ENCODE data around the gene FAM184A.
A peak's percentile ranks its signal among the peaks of the same experiment; 100 is the strongest.

Gene FAM184A

GRCh38 chr6:119066517-119066916 lies 11.9 kb downstream of the FAM184A start:
- TF ChIP-seq, protein P1, sequence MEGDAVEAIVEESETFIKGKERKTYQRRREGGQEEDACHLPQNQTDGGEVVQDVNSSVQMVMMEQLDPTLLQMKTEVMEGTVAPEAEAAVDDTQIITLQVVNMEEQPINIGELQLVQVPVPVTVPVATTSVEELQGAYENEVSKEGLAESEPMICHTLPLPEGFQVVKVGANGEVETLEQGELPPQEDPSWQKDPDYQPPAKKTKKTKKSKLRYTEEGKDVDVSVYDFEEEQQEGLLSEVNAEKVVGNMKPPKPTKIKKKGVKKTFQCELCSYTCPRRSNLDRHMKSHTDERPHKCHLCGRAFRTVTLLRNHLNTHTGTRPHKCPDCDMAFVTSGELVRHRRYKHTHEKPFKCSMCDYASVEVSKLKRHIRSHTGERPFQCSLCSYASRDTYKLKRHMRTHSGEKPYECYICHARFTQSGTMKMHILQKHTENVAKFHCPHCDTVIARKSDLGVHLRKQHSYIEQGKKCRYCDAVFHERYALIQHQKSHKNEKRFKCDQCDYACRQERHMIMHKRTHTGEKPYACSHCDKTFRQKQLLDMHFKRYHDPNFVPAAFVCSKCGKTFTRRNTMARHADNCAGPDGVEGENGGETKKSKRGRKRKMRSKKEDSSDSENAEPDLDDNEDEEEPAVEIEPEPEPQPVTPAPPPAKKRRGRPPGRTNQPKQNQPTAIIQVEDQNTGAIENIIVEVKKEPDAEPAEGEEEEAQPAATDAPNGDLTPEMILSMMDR (IDR thresholded peaks at IDR 0.05; ENCODE audit: insufficient read depth, missing control alignments): no peak
- no peak for DNase-seq (ENCODE audit: insufficient read length, low spot score)

GRCh38 chr6:119065955-119066354 lies 12.5 kb downstream of the FAM184A start:
- DNase-seq (ENCODE audit: insufficient read length, low spot score) (no peak), FAIRE-seq (no peak)
- TF ChIP-seq, protein P1 (IDR thresholded peaks at IDR 0.05; ENCODE audit: insufficient read depth, missing control alignments): no peak

More at GRCh38 chr6:119066517-119066916, 11.9 kb downstream of the FAM184A start:
- FAIRE-seq: no peak

DNA sequence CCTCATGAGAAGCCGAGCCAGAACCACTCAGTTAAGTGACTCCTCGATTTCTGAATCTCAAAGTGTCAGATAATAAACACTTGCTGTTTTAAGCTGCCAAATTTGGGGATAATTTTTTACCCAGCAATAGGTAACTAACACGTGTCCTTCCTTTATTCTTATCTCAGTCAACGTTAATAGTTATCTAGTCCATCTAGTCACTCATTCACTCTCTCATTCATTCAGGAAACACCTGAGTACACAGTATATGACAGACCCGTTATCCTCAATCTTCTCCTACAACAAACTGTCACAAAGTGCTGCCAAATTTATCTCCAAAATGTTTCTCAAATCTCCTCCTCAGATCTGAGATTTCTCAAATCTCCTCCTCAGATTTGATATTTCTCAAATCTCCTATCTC lies 13.1 kb downstream of the FAM184A start:
- peak; percentile 25 for FAIRE-seq
- DNase-seq (ENCODE audit: insufficient read length, low spot score): no peak
- TF ChIP-seq, protein P1 (IDR thresholded peaks at IDR 0.05; ENCODE audit: insufficient read depth, missing control alignments): no peak

DNA sequence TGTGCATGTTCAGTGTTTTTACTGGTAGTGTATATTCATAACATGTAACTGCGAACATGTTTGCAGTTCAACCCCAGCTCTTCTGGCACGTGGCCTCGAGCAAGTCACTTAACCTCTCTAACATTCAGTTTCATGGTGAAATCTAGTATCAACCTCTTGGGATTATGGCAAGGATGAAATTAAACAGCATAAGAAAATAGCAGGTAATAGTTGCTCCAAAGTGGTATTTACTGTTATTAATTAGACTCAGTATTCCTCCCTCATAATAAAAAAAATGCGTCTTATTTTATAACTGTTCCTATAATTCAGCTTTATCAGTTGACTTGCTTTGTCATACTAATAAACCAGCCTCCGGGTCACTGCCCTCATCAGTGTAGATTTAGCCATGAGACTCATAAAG lies 15.0 kb downstream of the FAM184A start:
- TF ChIP-seq, protein P1 (IDR thresholded peaks at IDR 0.05; ENCODE audit: insufficient read depth, missing control alignments): no peak
- FAIRE-seq (no peak), DNase-seq (ENCODE audit: insufficient read length, low spot score) (no peak)

DNA sequence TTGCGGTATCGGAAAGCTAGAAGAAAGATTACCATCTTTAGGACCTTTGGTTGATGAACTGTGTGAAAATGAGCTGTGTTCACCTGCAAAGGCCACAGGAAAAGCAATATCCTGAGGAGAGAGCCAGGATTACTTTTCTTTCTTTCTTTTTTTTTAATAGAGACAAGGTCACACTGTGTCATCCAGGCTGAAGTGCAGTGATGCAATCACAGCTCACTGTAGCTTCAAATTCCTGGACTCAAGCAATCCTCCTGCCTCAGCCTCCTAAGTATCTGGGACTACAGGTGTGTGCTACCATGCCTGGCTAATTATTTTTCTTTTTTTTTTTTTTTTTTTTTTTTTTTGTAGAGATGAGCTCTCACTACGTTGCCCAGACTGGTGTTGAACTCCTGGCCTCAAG lies 17.2 kb downstream of the FAM184A start:
- no peak for FAIRE-seq
- DNase-seq (ENCODE audit: insufficient read length, low spot score): no peak
- TF ChIP-seq, protein P1 (IDR thresholded peaks at IDR 0.05; ENCODE audit: insufficient read depth, missing control alignments): no peak

GRCh38 chr6:119060255-119060907 lies 18.1 kb downstream of the FAM184A start:
- FAIRE-seq: peak; percentile 35
- DNase-seq (ENCODE audit: insufficient read length, low spot score): no peak
- TF ChIP-seq, protein P1 (IDR thresholded peaks at IDR 0.05; ENCODE audit: insufficient read depth, missing control alignments): no peak

- DNase-seq (ENCODE audit: insufficient read length, low spot score) (no peak), FAIRE-seq (no peak)
- TF ChIP-seq, protein P1 (IDR thresholded peaks at IDR 0.05; ENCODE audit: insufficient read depth, missing control alignments): no peak
Observed at GRCh38 chr6:119055069-119055468, 23.4 kb downstream of the FAM184A start.
